ENCODE measurements around the gene DGKQ.
A peak's percentile ranks its signal among the peaks of the same experiment; 100 is the strongest.
"Not testable (repeated sequence)": the region's sequence is repeated elsewhere in the genome, so short reads cannot be mapped to it uniquely, and the experiment has no call there.

DGKQ gene

GRCh38 chr4:949656-950055 is 23.7 kb downstream of the DGKQ start:
- DNase-seq, result no peak

GRCh38 chr4:948936-949300 is 24.5 kb downstream of the DGKQ start:
- DNase-seq, result no peak

GRCh38 chr4:948101-948935 is 25.1 kb downstream of the DGKQ start:
- DNase-seq, result no peak

GRCh38 chr4:947491-947971 is 25.8 kb downstream of the DGKQ start:
- DNase-seq, result no peak

DNA sequence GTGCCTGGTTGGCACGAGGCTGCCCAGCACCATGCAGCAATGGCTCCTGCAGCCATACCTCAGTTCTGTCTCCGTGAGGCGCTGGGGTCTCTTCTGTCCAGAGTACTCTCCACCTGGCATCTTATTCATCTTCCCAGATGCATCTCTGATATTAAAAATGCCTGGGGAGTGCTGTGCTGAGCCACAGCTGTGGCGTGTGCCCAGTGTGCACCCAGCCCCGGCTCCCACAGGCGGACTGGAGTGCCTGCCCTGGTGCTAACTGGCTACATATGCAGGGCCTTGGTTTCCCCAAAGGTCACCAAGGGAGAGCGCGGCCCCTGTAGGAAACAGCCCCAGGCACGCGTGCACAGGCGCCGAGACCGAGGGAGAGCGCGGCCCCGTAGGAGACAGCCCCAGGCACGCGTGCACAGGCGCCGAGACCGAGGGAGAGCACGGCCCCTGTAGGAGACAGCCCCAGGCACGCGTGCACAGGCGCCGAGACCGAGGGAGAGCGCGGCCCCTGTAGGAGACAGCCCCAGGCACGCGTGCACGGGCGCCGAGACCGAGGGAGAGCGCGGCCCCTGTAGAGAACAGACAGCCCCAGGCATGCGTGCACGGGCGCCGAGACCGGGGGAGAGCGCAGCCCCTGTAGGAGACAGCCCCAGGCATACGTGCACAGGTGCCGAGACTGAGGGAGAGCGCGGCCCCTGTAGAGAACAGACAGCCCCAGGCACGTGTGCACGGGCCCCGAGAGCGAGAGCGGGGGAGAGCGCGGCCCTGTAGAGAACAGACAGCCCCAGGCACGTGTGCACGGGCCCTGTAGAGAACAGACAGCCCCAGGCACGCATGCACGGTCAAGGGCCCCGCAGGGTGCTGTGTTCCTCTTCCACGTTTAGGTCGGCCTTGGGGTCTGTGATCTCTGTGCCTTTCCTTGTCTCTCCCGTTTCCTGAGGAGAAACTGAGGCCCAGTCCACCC is 26.6 kb downstream of the DGKQ start:
- no peak for DNase-seq

- no peak for DNase-seq
Observed at GRCh38 chr4:946103-946450, 27.3 kb downstream of the DGKQ start.

GRCh38 chr4:945274-946102 is 27.9 kb downstream of the DGKQ start:
- DNase-seq, result no peak

GRCh38 chr4:939508-939907 is 33.9 kb downstream of the DGKQ start:
- DNase-seq, result not testable (repeated sequence)

DNA sequence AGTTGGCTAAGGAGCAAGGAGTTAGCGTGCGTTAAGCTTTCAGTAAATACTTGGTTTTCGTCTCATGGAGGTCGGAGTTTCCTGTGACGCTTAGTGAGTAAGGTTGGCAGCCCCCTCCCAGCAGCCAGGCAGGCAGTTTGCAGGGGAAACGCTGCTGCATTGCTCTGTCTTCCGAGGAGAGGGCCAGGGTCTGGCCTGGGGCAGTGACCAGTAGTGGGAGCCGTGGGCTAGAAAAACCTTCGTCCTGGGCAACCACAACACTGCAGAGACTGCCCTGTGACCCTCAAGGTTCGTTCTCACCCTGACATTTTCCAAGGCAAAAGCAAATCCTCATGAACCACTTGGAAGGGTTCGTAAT is 40.7 kb downstream of the DGKQ start:
- no peak for DNase-seq

GRCh38 chr4:931960-932712 is 41.2 kb downstream of the DGKQ start, which contains the start of the genes GAK and TMEM175:
Gene GAK, minus strand, starts transcription at chr4:932316. Its CDS starts 129 bp downstream, at chr4:932187.
Gene TMEM175, plus strand, starts transcription at chr4:932460. Its CDS starts 15,280 bp downstream, at chr4:947740.
- DNase-seq, result peak; percentile 97

DNA sequence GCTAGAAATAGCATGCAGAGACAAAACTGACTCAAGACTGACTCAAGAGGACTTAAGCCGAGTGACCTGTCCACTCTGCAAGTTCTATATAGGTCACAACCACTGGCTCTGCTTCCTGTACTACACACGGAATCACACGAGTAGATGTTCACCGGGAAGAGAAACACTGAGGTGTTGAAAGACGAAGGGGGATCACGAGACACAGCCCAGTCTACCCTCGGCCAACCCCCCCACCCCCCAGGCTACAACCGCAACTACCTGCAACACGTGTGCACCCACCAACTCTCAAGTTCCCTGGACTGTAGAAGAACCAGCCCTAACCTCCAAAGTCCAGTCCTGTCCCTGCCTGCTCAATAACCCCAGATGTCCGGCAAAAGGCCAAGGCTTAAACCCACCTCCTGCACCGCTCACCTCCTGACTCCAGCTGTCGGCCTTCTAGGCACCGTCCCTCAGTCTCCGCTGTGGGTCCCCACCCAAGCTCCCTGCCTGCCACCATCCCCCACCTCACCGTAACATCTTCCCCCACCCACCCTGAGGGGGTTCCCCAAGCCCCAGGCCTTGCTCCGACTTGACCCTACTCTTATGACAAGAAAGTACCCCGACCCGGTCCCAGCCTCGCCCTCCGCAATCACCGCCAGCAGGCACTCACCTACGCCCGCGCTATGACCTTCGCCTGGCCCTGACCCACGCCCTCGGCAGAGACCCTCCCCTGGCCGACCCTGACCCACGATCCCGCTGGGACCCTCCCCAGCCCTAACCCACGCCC is 42.0 kb downstream of the DGKQ start:
- peak; percentile 51 for DNase-seq

- DNase-seq, result no peak
Observed at GRCh38 chr4:930827-931193, 42.6 kb downstream of the DGKQ start.

GRCh38 chr4:930028-930551 is 43.3 kb downstream of the DGKQ start:
- peak; percentile 18 for DNase-seq

GRCh38 chr4:929096-929765 is 44.1 kb downstream of the DGKQ start:
- no peak for DNase-seq

GRCh38 chr4:927566-927965 is 45.8 kb downstream of the DGKQ start:
- DNase-seq, result not testable (repeated sequence)

GRCh38 chr4:926538-926937 is 46.8 kb downstream of the DGKQ start:
- no peak for DNase-seq

DNA sequence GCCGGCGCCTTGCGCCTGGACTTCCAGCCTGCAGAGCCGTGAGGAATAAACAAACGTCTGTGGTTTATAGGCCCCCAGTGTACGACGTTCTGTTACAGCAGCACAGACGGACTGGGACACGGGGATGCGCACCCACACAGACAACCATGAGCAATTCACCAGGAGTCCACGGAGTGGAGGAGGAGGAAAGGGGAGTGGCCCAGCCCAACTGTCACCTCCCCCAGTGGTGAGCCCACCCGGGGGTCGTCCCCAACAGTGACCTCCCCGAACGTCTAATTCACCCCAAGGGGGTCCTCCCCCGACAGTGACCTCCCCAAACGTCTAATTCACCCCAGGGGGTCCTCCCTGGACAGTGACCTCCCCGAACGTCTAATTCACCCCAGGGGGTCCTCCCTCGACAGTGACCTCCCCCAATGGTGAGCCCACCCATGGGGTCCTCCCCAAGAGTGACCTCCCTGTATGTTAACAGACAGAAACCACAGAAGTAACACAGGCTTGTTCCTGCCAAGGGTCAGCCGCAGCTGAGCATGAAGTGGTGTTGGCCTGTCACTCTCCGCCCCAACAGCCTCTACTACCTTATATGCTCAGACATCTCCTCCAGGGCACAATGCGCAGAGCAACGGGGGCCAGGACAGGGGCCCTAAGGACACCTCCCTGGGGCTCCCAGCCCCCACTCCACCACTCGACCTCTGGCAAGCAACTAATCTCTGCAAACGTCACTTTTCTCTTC is 47.4 kb downstream of the DGKQ start:
- no peak for DNase-seq

DNA sequence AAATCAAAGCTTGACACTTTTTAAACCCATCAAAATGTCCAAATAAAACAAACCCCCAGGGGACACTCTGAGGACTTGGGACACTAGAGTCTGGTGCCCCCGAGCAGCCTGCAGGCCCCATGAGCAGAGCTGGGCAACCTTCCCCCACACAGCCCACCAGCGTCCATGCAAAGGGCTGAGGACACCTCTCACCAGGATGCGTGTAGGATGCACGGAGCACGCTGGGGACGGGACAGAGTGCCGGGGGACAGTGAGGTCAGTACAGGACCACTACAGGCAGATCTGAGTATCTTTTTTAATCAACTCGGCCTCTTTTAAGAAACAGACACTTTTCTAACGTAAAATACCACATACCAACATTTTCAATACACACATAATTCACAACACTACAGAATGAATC is 48.2 kb downstream of the DGKQ start:
- DNase-seq, result no peak
